BJ (cell line): ENCODE results near the gene TBC1D10A. TPM values are rescaled to one million over a fixed set of nuclear protein-coding genes. Genes with fewer than 3 reads are reported as not detected.

Experiments
- CTCF ChIA-PET: fragments of 350-600 bp; formaldehyde crosslinking; extraction: SDS; loops from one replicate; lab custom pipeline; 2021; ENCODE audit warnings: antibody characterized with exemption, inconsistent platforms; lab: Yijun Ruan, JAX
- POLR2A ChIA-PET: fragments of 300-600 bp; sonication (Branson Sonifier 250); formaldehyde crosslinking; extraction: SDS; loops from one replicate; lab custom pipeline; 2021; ENCODE audit warnings: antibody characterized with exemption; lab: Charles Lee
- DNase-seq: peaks from one replicate; pipeline ENCODE4 v3.0.0-alpha.2; 2011; ENCODE audit warnings: low read depth
- H3K27me3 ChIP-seq: 2 replicates; pipeline ENCODE4 v1.6.0; 2011; ENCODE audit warnings: low read length; ENCODE audit not compliant: control insufficient read depth, insufficient read depth
- H3K36me3 ChIP-seq: 2 replicates; pipeline ENCODE4 v1.5.1; 2011; ENCODE audit warnings: low read length; ENCODE audit not compliant: control insufficient read depth, insufficient read depth
- H3K4me3 ChIP-seq: 2 replicates; pipeline ENCODE4 v1.5.1; 2011; ENCODE audit warnings: low read depth, mild to moderate bottlenecking, control low read depth, low read length
- CTCF ChIP-seq: IDR thresholded peaks from 2 replicates; pipeline ENCODE4 v1.5.1; 2011; ENCODE audit warnings: low read depth, mild to moderate bottlenecking, control low read depth, inconsistent platforms, low read length, moderate library complexity; ENCODE audit not compliant: insufficient read depth
- polyA plus RNA-seq: library from polyadenylated mRNA; depleted of rRNA; stranded (reverse); fragments of >200 nt; gene quantifications from 2 replicates; pipeline ENCODE4 v1.2.3, GENCODE V29; 2011

TBC1D10A gene
- polyA plus RNA-seq, 1 experiment, result 22.1 TPM

- TF ChIP-seq CTCF, result no peak
- ChIA-PET POLR2A (no interaction called here), CTCF (interaction anchor here (1.0 to 1.9 kb wide), 3 partner anchors 71 to 165 kb away, joined by 3 to 6 read pairs (median 4); no protein-coding TSS in a partner anchor)
- no peak for DNase-seq
- Histone ChIP-seq H3K36me3 (no peaks in the 10 kb centered on the region), H3K27me3 (no peaks in the 10 kb centered on the region), H3K4me3 (no peak overlapping the region)
Measured at GRCh38 chr22:30253205-30253852, 73.4 kb downstream of the TBC1D10A start.

- no peak for TF ChIP-seq CTCF
- CTCF ChIA-PET, result interaction anchor here (1.1 kb wide), 1 partner anchor 70 kb away, joined by 4 read pairs; no protein-coding TSS in a partner anchor
- H3K4me3 ChIP-seq, result no peak overlapping the region
- no peaks in the 10 kb centered on the region for H3K36me3 ChIP-seq
- DNase-seq, result no peak
- POLR2A ChIA-PET, result no interaction called here
- H3K27me3 ChIP-seq, result no peaks in the 10 kb centered on the region
Measured at GRCh38 chr22:30252411-30253204, 74.1 kb downstream of the TBC1D10A start.

- Histone ChIP-seq H3K27me3 (no peaks in the 10 kb centered on the region), H3K4me3 (no peak overlapping the region), H3K36me3 (no peaks in the 10 kb centered on the region)
- CTCF ChIA-PET, result interaction anchor here (0.9 to 3.4 kb wide), 5 partner anchors 10 to 163 kb away, joined by 3 to 15 read pairs (median 6); no protein-coding TSS in a partner anchor
- TF ChIP-seq CTCF, result no peak
- POLR2A ChIA-PET, result interaction anchor here (0.6 kb wide), 1 partner anchor 94 kb away, joined by 3 read pairs; no protein-coding TSS in a partner anchor
- no peak for DNase-seq
Measured at GRCh38 chr22:30251711-30252110, 75.0 kb downstream of the TBC1D10A start.

- H3K27me3 ChIP-seq, result no peaks in the 10 kb centered on the region
- TF ChIP-seq CTCF, result no peak
- POLR2A ChIA-PET, result interaction anchor here (0.6 kb wide), 2 partner anchors 93 to 166 kb away, joined by 3 read pairs; no protein-coding TSS in a partner anchor
Measured at GRCh38 chr22:30250661-30251267, 76.0 kb downstream of the TBC1D10A start.

More at GRCh38 chr22:30250661-30251267, 76.0 kb downstream of the TBC1D10A start:
- CTCF ChIA-PET, result interaction anchor here (0.8 to 3.4 kb wide), 8 partner anchors 11 to 162 kb away, joined by 3 to 15 read pairs (median 4); no protein-coding TSS in a partner anchor
- no peak for DNase-seq
- Histone ChIP-seq H3K4me3 (no peak overlapping the region), H3K36me3 (no peaks in the 10 kb centered on the region)
